ENCODE results near the gene CCDC70. TPM values are rescaled to one million over a fixed set of nuclear protein-coding genes. Genes with fewer than 3 reads are reported as not detected.

The CCDC70 gene
- total and polyA plus RNA-seq, 2 of the 8 experiments (the other 6 are each of a cell fraction or from before 2014, with no cell fraction given): not detected

GRCh38 chr13:51885651-51886050 is 23.9 kb downstream of the CCDC70 start:
- H3K9ac ChIP-seq (replicated peaks in 1 of 4; ENCODE audit: extremely low read depth in 1 of 4, low read depth in 3 of 4, low read length in 3 of 4): no peak overlapping the region
- no peaks in the 10 kb centered on the region for H4K20me1 ChIP-seq (replicated peaks in 1 of 2; ENCODE audit: control insufficient read depth in 1 of 2, insufficient read depth in 2 of 2, low read length in 2 of 2)
- WGBS, 2 experiments (ENCODE audit: extremely low coverage in 1 of 2, insufficient coverage in 1 of 2, insufficient read length in 1 of 2, insufficient replicate concordance in 2 of 2, low coverage in 1 of 2, low lambda C conversion rate in 2 of 2, missing lambda C conversion rate in 1 of 2): 87% methylated on average over 2 of the region's 2 CpGs; no CpG with 5 or more reads in 1 of the 2 experiments
- TF ChIP-seq SRF (IDR thresholded peaks at IDR 0.05; ENCODE audit: low read depth, low read length): no peak
- TF ChIP-seq SP1 (IDR thresholded peaks at IDR 0.05; ENCODE audit: low read depth, low read length): no peak
- TF ChIP-seq BRCA1 (IDR thresholded peaks at IDR 0.05; ENCODE audit: low read depth, low read length): no peak
- TF ChIP-seq RXRA (IDR thresholded peaks at IDR 0.05; ENCODE audit: insufficient read depth, low read depth, low read length): no peak
- TF ChIP-seq POLR2A (IDR thresholded peaks at IDR 0.05; ENCODE audit: control extremely low read depth in 1 of 2, low read depth in 2 of 2, low read length in 2 of 2): no peak
- no peak for TF ChIP-seq ATF3 (IDR thresholded peaks at IDR 0.05; ENCODE audit: insufficient read depth, low read depth, low read length)
- TF ChIP-seq KDM4A (IDR thresholded peaks at IDR 0.05; ENCODE audit: low read depth, low read length, severe bottlenecking): no peak
- no peak for TF ChIP-seq SIN3A (conservative IDR thresholded peaks at IDR 0.05 in 1 of 2, IDR thresholded peaks at IDR 0.05 in 1 of 2; ENCODE audit: low read depth in 1 of 2, low read length in 2 of 2)
- TF ChIP-seq EZH2 (IDR thresholded peaks at IDR 0.05; ENCODE audit: low read depth, low read length, severe bottlenecking): no peak
- TF ChIP-seq CEBPB (IDR thresholded peaks at IDR 0.05; ENCODE audit: low read depth, low read length): no peak
- no peak for TF ChIP-seq CBX8 (IDR thresholded peaks at IDR 0.05; ENCODE audit: borderline replicate concordance, low read depth, low read length)
- no peak for TF ChIP-seq RFX5 (IDR thresholded peaks at IDR 0.05; ENCODE audit: borderline replicate concordance, low read depth, low read length)
- H3K4me3 ChIP-seq (ENCODE audit: extremely low read depth in 1 of 4, insufficient read depth in 2 of 4, low read depth in 3 of 4, low read length in 4 of 4): no peak overlapping the region
- no peaks in the 10 kb centered on the region for H3K27me3 ChIP-seq (replicated peaks in 1 of 4; ENCODE audit: control insufficient read depth in 3 of 4, extremely low read depth in 1 of 4, insufficient read depth in 3 of 4, low read length in 3 of 4)
- H4K8ac ChIP-seq (ENCODE audit: extremely low read depth, insufficient read depth, low read length): no peak overlapping the region
- ChIA-PET CTCF (ENCODE audit: partially characterized antibody) (interaction anchor here (1.4 to 7.3 kb wide), 5 partner anchors 9 to 70 kb away, joined by 3 to 57 read pairs (median 5); no protein-coding TSS in a partner anchor), POLR2A (ENCODE audit: partially characterized antibody) (no interaction called here)
- H3K36me3 ChIP-seq (ENCODE audit: control insufficient read depth in 2 of 4, insufficient read depth in 4 of 4, low read length in 3 of 4): no peaks in the 10 kb centered on the region
- no peak overlapping the region for H2BK20ac ChIP-seq (ENCODE audit: low read length)
- H2AFZ ChIP-seq (ENCODE audit: low read length): no peak overlapping the region
- H3K23ac ChIP-seq (ENCODE audit: insufficient read length): no peak overlapping the region
- H4K91ac ChIP-seq (replicated peaks; ENCODE audit: insufficient read length, low read length): no peak overlapping the region
- H3K79me1 ChIP-seq (ENCODE audit: low read depth, low read length): no peaks in the 10 kb centered on the region
- no peak overlapping the region for H2BK5ac ChIP-seq (ENCODE audit: low read depth, low read length)
- no peak overlapping the region for H2BK120ac ChIP-seq (replicated peaks; ENCODE audit: low read depth, low read length)
- DNase-seq (ENCODE audit: low read depth in 1 of 2, low spot score in 2 of 2) (no peak), FAIRE-seq (no peak)
- no peak overlapping the region for H3K4ac ChIP-seq (replicated peaks; ENCODE audit: insufficient read length, low read depth, low read length)
- no peak overlapping the region for H3K14ac ChIP-seq (ENCODE audit: insufficient read length)
- H4K5ac ChIP-seq (ENCODE audit: insufficient read length, low read depth, low read length): no peak overlapping the region
- H3K79me2 ChIP-seq (ENCODE audit: control insufficient read depth in 1 of 2, insufficient read depth in 2 of 2, low read length in 2 of 2): no peaks in the 10 kb centered on the region
- H3K18ac ChIP-seq (ENCODE audit: extremely low read depth, low read length): no peak overlapping the region
- H3K56ac ChIP-seq (replicated peaks; ENCODE audit: insufficient read length, low read depth, low read length): no peak overlapping the region
- H3K9me3 ChIP-seq (ENCODE audit: insufficient read depth in 2 of 2, low read depth in 1 of 2, low read length in 1 of 2): no peaks in the 10 kb centered on the region
- H2BK15ac ChIP-seq (ENCODE audit: low read length): no peak overlapping the region
- no peaks in the 10 kb centered on the region for H3K23me2 ChIP-seq (ENCODE audit: low read depth, low read length)
- no peak overlapping the region for H3K27ac ChIP-seq (ENCODE audit: low read depth, low read length)
- no peak overlapping the region for H3K4me2 ChIP-seq (ENCODE audit: insufficient read depth in 1 of 2, low read depth in 2 of 2, low read length in 2 of 2)
- no peak overlapping the region for H2AK5ac ChIP-seq (ENCODE audit: low read depth, low read length)
- no peaks in the 10 kb centered on the region for H3K4me1 ChIP-seq (replicated peaks in 1 of 4; ENCODE audit: control insufficient read depth in 3 of 4, insufficient read depth in 4 of 4, low read length in 3 of 4)
- no peak overlapping the region for H2BK12ac ChIP-seq (ENCODE audit: low read depth, low read length)

All from H1 (cell line).